Fibroblast of gingiva (primary cell): ENCODE data around the gene VWF.
"Not testable (repeated sequence)": the region's sequence is repeated elsewhere in the genome, so short reads cannot be mapped to it uniquely, and the experiment has no call there.

Source experiments
- DNase-seq: peaks from one replicate; pipeline ENCODE4 v3.0.0-alpha.2; 2011; ENCODE audit warnings: low read depth

VWF gene

DNA sequence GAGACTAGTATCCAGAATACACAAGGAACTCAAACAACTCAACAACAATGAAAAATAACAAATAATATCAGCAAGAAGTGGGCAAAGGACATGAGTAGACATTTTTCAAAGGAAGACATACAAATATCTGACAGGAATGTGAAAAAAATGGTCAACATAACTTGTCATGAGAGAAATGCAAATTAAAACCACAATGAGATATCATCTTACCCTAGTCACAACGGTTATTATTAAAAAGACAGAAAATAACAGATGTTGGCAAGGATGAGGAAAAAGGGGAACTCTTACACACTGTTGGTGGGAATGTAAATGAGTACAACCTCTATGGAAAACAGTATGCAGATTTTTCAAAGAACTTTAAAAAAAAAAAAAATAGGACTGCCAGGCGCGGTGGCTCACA, 20.4 kb downstream of the VWF start:
- DNase-seq: peak; percentile 71

DNA sequence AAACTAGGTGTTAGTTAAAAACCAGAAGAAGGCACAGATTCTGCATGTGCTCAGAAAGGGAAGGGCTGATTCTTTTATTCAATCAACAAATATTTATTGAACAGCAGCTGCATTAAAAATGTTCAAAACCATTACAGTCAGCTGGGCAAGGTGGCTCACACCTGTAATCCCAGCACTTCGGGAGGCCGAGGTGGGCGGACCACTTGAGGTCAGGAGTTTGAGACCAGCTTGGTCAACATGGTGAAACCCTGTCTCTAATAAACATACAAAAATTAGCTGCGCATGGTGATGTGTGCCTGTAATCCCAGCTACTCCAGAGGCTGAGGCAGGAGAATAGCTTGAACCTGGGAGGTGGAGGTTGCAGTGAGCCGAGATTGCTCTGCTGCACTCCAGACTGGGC, 22.4 kb downstream of the VWF start:
- not testable (repeated sequence) for DNase-seq

DNA sequence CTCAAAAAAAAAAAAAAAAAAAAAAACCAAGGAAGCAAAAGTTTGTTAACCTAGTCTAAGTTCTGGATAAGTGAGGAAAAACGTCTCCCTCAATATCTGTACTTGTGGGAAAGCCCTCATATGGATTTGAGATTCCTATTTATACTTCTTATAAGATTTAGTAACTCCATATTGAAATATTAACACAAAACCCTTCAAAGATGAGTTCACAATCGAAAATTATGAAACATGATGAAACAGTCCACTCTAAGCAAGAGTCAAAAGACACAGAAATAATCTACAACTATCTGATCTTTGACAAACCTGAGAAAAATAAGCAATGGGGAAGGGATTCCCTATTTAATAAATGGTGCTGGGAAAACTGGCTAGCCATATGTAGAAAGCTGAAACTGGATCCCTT, 25.2 kb downstream of the VWF start:
- DNase-seq: no peak

DNA sequence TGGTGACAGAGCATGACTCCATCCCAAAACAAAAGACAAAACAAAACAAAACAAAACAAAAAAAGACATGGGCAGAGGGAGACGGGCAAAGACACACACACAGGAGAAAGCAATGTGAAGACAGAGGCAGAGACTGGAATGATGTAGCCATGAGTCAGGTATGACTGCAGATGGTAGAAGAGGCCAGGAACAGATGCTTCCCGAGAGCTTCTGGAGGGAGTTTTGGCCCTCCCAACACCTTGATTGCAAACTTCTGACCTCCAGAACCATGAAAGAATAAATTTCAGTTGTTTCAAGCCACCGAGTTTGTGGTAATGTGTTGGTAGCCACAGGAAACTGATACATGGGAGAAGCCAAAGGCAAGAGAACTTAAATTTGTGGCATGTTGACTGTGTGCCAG, 27.1 kb downstream of the VWF start:
- DNase-seq: no peak

DNA sequence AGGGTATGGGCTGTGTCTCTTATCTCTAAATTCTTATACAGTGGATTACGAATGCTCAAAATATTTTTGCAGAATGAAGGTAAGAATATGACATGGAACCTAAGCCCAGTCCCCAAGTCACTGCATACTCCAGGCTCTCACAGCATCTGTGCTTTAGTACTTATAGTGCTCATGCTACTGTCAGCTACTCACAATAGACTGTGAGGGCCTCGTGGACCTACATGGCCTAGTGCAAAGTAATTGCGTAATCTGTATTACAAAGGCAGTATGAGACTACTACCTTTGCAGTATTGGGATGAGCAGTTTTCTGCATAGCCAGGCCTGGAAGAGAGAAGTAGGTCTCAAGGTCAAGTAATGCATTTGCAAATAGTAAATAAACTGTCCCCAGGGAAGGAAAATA, 27.9 kb downstream of the VWF start:
- DNase-seq: no peak

DNA sequence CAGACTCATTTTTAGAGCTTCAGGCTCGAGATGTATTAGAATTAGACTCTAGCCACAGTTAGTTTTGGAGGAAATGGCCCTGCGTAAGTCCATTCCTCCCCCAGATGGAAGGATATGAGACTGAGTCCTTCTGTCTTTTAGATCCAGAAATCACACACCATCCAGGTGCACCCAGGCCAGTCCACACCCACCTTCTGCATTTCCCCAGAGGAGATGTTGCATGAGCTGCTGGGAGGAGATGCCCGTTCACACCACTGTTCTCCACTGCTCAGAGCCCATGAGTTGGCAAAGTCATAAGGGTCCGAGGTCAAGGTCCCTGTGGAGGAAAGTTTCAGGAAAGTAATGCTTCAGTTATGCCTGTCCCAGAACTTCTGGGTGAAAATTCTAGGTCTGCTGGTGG, 29.2 kb downstream of the VWF start:
- no peak for DNase-seq

DNA sequence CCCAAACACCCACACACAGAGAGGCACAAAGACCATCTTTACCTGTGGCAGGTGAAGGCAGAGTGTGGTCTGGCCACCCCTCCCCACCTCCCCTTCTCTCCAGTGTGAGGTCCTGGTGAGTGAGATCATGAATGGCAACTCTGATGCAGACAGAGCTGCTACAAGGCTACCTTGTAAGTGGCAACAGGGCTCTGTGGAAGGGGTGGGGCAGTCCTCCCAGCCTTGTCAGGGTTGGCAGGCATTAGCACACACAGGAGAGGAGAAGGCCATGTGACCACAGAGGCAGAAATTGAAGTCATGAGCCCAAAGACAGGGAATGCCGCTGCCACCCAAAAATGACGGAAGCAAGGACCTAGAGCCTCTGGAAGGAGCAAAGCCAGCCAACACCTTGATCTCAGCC, 30.7 kb downstream of the VWF start:
- DNase-seq: no peak

DNA sequence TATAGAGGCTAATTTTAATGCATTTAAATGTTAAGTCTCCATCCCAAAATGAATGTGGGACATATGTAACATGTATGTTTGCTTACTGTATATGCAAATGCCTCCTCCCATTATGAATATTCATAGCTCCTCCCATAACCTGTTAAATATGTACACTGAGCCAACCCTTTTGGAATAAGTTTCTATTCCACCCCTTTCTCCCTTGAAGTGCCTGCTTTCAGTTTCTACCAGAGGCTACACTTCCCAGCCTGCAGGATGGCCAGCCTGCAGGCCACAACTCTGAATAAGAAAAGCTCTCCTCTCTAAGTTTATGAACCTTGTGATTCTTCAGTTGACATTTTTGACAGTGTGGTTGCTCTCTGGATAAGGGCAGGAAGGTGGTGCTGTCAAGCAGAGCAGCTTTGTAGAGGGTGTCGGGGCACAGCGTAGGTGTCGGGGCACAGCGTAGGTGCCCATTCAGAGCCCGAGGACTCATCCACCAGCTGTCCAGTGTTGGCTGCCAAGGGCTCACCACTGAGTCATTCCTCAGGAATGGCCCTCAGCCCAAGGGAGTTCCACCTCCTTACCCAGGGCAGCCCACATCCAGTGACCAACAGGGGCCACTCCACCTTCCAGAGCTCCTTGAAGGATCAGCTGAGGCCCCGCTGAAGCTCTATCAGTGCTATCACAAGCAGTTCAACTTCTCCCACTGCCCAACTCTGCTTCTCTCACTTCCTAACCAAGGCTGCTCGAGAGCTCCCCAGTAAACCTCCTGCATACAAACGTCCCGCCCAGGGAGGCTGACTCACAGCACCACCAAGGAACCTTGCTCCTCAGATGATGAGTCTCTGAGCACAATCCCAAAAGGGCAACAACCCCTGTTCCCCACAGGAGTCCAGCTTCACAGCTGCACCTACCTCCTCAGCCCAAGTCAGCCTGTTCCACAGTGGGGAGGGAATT, 31.4 kb downstream of the VWF start:
- DNase-seq: peak; percentile 75

DNA sequence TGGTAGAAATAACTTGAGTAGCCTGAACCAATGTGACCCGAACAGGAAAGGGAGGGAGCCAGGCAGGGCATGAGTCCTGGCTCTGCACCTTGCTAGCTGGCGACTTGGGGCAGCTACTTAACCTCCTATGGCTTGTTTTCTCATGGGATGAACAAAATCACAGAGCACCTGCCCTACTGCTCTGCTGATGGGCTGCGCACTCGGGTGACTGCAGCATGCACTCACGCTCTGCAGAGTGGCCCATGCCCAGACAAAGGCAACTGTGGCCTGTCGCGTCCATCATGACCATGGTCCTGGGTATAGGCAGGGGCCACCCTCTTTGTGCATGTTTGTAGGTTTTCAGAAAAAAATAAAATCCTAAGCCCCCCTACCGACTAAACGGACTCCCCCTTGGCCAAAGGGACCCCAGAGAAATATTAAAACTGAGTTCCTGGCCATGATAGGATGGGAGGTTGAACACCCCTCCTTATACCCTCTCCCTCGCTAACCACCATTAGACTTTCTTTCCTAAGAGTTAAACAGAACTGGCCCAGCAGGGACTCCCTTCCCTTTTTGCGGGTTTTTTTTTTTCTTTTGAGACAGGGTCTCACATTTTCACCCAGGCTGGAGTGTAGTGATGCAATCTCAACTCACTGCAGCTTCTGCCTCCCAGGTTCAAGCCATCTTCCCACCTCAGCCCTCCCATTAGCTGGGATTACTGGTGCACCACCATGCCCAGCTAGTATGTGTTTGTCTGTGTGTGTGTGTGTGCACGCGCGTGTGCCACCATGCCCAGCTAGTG, 32.5 kb downstream of the VWF start:
- DNase-seq: no peak

DNA sequence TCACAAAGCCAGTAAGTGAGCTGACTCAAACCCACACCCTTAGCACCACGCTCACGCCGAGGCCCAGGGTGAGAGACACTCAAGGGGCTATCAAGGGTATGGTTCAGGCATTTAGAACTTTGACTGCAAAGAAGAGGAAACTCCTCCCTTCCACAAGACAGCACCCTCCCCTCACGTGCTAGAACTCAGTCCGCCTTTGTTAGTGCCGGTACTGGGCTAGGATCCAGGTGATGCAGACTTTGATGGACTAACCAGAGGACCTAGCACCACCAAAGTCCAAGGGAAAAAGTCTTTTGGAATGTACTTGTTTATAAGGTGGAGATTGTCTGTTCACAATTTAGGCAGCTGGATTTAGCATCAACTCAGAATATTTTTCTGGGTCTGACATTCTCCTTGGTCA, 33.7 kb downstream of the VWF start:
- DNase-seq: peak; percentile 66

DNA sequence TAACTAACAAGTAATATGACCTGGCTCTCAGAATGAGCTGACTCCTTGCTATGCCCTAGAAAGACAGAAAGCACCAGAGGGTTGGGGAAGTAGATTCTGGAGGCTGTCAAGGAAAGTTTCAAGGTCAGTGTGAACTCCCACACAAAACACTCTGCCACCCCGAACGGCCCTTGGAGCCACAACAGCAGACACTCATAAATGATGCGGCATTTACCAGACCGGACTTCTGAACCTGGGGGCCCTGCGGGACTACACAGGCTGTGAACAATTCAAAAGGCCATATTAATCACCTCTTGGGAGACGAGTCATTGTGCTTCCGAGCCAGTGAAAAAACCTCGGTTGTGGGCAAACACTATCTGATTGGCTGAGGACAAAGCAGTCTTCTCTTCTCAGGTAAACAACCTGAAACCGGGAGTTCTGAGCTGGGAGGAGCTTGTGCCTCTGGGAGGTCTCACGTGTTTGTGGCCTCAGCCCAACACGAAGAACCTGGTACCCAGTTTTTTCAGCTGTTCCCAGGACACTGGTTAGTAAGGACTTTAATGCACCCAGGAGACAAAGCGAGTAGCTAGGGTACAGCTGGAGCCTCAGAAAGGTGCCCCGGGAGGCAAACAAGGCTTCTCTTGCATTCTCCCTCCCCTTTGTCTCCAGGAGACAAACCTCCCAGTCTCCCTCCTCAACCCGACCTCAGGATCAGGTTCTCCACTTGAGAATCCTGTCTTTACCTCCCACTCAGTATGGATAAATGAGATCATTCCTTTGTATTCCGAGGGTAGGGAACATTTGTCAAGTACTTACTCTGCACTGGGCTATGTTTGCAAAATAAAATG, 35.3 kb downstream of the VWF start:
- no peak for DNase-seq

DNA sequence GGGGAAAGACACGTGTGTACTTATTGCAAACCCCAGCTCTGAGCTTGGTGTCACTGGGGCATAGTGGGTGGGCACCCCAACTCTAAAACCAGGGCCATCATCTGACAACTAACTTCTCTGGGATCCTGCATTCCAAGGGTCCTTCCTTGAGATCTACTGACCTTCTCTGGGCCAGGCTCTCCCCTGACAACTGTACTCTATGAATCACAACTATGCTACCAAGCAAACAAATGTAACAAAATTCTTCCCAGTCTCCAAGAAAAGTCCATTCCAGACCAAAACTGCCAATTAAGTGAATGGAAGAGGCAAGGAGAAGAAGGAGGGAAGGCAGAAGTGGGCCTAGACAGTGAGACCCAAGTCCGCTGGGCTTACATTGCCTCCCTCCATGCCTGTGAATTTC, 38.2 kb downstream of the VWF start:
- DNase-seq: no peak

DNA sequence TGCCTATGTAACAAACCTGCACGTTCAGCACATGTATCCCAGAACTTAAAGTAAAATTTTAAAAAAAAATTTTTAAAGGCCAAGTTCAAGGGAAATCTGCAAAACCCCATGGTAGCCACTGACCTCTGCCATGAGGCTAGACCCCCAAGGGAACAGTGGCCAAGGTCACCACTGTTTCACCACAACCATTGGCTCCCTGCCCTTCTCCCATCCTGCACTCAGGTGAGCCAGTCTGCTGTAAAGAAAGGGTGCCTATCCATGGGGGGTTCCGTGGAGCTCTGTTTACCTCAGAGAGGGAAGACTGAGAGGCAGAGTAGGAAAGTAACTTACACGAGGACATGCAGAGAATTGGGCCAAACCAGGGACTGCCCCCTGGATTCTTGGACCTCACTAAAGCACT, 38.6 kb downstream of the VWF start:
- no peak for DNase-seq

DNA sequence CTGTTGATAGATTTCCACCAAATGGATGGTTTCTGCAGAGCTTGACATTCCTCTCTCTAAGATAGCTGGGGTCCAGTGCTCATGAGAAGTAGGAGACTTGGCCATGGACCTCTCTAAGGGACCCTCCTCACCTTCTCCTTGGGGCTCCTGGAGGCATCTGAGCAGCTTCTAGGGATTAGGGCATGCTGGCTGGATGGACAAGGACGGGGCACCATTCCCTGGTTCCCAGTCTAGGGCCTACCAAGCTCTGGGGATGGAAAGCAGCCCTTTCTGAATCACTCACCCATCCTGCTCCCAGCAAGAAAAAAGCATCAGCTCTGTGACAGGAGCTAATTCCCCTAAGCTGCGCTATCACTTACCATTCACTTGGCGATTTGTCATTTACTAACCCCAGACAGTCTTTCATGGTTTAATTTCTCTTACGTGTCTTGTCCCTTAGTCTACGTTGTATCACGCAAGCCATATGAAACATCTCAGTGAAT, 39.5 kb downstream of the VWF start:
- DNase-seq: no peak

DNA sequence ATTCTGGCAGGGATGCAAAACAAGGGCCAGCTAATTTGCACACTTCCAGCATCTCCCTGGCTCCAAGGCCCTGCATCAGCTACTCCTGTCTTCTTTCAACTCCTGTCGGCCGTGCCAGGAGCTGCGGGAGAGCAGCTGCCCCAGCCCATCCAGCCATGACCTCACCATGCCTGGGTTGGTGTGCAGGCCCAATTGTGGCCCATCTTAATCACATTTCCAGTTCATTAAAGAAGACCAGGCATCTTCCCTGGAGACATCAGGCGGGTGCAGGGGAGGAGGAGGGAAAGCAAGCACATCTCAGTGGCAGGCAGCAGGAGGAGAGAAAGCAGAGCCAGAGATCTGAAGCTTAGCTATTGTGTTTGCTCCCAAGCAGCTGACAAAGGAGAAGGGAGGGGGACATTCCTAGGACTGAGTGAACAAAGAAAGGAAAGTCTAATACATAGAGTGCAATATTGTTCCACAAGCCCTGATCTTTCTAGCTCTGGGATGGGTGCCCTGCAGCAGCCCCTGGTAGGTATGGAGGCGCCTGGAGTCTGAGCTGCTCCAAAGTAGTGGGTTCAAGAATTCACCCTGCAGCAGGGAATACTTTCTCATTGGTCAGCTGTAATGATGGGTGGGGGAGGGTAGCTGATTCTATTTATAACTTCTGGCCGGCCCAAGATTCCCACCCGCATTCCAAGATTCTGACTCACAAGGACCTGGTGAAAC, 40.1 kb downstream of the VWF start:
- DNase-seq: no peak

DNA sequence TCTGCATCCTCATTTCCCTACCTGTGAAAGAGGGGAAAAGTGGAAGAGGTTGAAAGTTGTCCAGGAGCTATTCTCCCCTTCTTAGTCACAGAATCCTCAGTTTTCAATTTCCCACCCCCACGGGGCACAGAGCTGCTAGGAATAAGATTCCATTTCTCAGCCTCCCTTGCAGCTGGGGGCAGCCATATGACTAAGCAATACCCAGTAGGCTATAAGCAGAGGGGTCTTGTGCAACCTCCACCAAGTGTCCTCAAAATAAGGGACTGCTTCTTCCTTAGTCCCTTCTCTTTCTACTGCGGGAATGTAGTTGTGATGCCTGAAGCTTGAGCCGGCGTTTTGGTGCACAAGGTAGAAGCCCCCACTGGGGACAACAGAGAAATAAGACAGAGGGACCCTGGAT, 40.9 kb downstream of the VWF start:
- no peak for DNase-seq

DNA sequence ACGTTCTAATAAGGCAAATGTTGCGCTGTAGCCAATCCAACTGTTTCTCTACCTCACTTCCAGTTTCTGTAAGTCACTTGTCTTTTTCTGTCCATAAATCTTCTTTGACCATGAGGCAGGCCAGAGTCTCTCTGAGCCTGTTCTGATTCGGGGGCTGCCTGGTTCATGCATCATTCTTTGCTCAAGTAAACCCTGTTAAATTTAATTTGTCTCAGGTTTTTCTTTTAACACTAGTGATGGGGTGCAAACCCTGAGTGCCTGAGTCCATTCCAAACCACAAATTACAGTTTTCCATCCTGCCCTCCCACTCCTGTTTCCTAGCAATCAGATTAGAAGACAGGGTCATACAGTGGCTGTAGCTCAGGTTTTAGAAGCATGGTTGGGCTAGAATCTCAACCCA, 41.9 kb downstream of the VWF start:
- DNase-seq: no peak

DNA sequence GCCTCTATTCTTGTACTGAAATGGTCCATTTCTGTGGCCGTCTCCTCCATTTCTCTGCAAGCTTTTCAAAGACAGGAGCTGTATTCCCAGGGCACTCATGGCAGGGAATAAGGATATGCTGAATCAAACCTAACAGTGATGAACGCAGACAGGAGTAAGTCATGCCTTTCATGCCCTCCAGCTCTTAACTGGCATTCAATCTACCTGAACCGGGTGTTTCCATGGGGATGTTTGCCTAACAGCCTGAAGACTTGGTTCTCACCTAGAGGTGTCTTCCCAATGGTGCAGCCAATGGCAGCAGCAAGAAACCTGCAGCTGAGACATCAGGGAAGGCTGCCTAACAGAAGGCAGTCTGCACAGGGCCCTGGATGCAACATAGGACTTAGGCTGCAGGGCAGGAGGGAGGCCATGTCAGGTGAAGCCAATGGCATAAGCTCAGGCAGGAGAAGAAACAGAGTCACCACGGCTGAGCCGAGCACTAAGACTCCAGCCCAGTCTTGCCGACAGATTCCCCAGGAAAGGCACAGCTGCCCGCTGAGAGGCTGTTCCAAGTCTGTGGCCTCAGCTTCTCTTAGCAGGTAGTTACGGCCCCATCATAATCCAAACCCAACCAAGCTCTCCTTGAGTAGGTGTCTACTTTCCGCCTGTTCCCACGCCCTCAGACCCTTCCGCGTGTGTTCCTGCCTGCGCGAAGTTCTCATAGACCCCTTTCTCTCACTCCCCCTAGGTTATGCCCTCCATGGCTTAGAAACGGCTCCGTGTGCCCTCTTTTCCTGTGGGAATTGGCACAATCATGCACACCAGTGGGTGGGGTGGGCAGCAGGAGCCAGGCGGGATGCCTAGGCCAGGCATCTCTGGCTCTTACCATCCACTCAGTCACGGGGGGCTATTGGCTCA, 44.1 kb downstream of the VWF start:
- DNase-seq: no peak

DNA sequence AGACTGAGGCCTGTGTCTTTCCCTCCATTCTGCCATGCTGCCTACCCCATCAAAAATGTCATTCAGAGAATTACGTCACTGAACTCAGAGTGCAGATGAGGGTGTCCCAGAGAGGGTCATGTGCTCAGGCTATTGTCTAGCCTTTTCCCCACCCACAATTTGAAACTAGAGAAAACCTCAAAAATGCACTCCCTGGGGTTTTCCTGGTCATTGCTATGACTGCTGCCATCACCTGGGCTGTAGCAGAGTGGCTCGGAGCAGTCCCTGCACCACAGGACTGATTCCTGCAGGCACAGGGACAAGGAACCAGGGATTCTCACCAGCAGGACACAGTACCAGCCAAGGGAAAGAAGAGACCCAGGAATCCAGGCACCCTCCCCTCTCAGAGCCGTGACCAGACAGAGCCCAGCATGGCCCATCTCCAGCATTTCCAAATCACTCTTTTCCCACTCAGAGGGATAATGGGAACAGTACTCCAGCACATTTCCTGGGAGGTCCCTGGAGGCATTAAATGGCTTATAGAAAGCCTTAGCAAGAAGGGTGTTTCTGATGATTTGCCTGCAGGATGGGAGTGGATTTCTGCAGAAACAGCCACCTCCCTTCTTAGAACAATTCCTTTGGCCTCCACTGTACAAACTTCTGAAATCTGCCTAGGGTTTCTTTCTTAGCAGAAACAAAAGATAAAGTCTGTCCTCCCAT, 45.9 kb downstream of the VWF start:
- DNase-seq: no peak

DNA sequence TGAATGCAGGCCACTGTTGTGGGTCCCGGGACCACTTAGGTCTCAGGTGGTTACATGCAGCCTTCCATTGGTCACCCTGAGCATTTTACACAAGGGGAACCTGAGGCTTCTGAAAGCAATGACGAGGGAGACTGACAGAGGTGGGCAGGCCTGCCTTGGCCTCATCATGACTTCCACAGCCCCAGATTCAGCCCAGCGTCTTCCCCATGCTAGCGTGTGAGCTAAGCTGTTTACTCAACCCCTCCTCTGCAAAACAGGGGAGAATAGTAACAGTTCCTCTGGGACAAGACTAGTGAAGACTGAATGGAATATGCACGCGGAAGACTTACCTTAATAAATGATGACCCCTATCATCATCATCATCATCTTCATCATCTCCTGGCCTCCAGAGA, 46.8 kb downstream of the VWF start:
- DNase-seq: no peak
